Bronchial epithelial cell (primary cell): ENCODE data around the gene TEX28. TPM values are rescaled to one million over a fixed set of nuclear protein-coding genes. Genes with fewer than 3 reads are reported as not detected.
"Not testable (repeated sequence)": the region's sequence is repeated elsewhere in the genome, so short reads cannot be mapped to it uniquely, and the experiment has no call there.

Source experiments
- DNase-seq: peaks from one replicate; pipeline ENCODE4 v3.0.0-alpha.2; 2010; ENCODE audit warnings: low read depth
- FAIRE-seq: peaks from 2 replicates; lab custom pipeline; 2011; peaks lifted over from hg19 to GRCh38; lab: Jason Lieb, UNC
- H3K27me3 ChIP-seq: 2 replicates; pipeline ENCODE4 v1.5.1; 2011; ENCODE audit warnings: low read length; ENCODE audit not compliant: control insufficient read depth, insufficient read depth
- H3K36me3 ChIP-seq: 2 replicates; pipeline ENCODE4 v1.5.1; 2011; ENCODE audit warnings: low read length; ENCODE audit not compliant: control insufficient read depth, insufficient read depth
- H3K4me3 ChIP-seq: 2 replicates; pipeline ENCODE4 v1.5.1; 2011; ENCODE audit warnings: mild to moderate bottlenecking, low read depth, low read length, control low read depth
- total RNA-seq: library from RNA; depleted of rRNA; stranded (reverse); fragments of >200 nt; gene quantifications from 2 replicates; pipeline ENCODE4 v1.2.1, GENCODE V29; 2014

Gene TEX28
- total RNA-seq, 1 donor from 2014 or later: not detected

GRCh38 chrX:154248076-154248475 lies 46.8 kb downstream of the TEX28 start:
- not testable (repeated sequence) for DNase-seq, H3K36me3 ChIP-seq, H3K27me3 ChIP-seq, FAIRE-seq, H3K4me3 ChIP-seq

- not testable (repeated sequence) for DNase-seq, H3K36me3 ChIP-seq, H3K4me3 ChIP-seq, H3K27me3 ChIP-seq, FAIRE-seq
Observed at GRCh38 chrX:154247377-154248045, 47.4 kb downstream of the TEX28 start.

- FAIRE-seq, DNase-seq, H3K36me3 ChIP-seq, H3K27me3 ChIP-seq, H3K4me3 ChIP-seq: not testable (repeated sequence)
Observed at GRCh38 chrX:154239982-154240503, 54.9 kb downstream of the TEX28 start.

GRCh38 chrX:154238939-154239559 lies 55.9 kb downstream of the TEX28 start:
- H3K27me3 ChIP-seq, FAIRE-seq, H3K4me3 ChIP-seq, H3K36me3 ChIP-seq, DNase-seq: not testable (repeated sequence)

GRCh38 chrX:154233620-154234019 lies 61.3 kb downstream of the TEX28 start:
- not testable (repeated sequence) for FAIRE-seq, H3K4me3 ChIP-seq, DNase-seq, H3K27me3 ChIP-seq, H3K36me3 ChIP-seq

GRCh38 chrX:154231443-154231842 lies 63.5 kb downstream of the TEX28 start:
- not testable (repeated sequence) for H3K4me3 ChIP-seq, FAIRE-seq, DNase-seq, H3K36me3 ChIP-seq, H3K27me3 ChIP-seq

GRCh38 chrX:154226706-154227105 lies 68.2 kb downstream of the TEX28 start:
- H3K4me3 ChIP-seq, FAIRE-seq, DNase-seq, H3K36me3 ChIP-seq, H3K27me3 ChIP-seq: not testable (repeated sequence)

GRCh38 chrX:154225292-154225691 lies 69.6 kb downstream of the TEX28 start:
- H3K36me3 ChIP-seq, DNase-seq, FAIRE-seq, H3K27me3 ChIP-seq, H3K4me3 ChIP-seq: not testable (repeated sequence)

Other genes with a start within 250 kb of the TEX28 start
- 21.1 and 28.9 TPM in 2 replicates for gene MECP2, start 197.4 kb downstream of the TEX28 start, total RNA-seq
- gene OPN1LW, start 150.9 kb downstream of the TEX28 start, total RNA-seq: not detected in 2 replicates
- gene OPN1MW, start 112.5 kb downstream of the TEX28 start, total RNA-seq: not detected in 2 replicates
- not detected in 2 replicates for gene OPN1MW2, start 75.4 kb downstream of the TEX28 start, total RNA-seq
- gene OPN1MW3, start 37.5 kb downstream of the TEX28 start, total RNA-seq: not detected in 2 replicates
- not detected in 2 replicates for gene TKTL1, start 671 bp upstream of the TEX28 start, total RNA-seq
- gene FLNA, start 79.5 kb upstream of the TEX28 start, total RNA-seq: 676 and 858 TPM in 2 replicates
- 16.1 and 27.3 TPM in 2 replicates for gene EMD, start 84.2 kb upstream of the TEX28 start, total RNA-seq
- 2,240 and 6,023 TPM in 2 replicates for gene RPL10, start 103.3 kb upstream of the TEX28 start, total RNA-seq
- gene DNASE1L1, start 114.1 kb upstream of the TEX28 start, total RNA-seq: 38.7 and 70.7 TPM in 2 replicates
- 20.6 and 22.4 TPM in 2 replicates for gene TAFAZZIN, start 116.4 kb upstream of the TEX28 start, total RNA-seq
- 44.0 and 51.7 TPM in 2 replicates for gene ATP6AP1, start 133.6 kb upstream of the TEX28 start, total RNA-seq
- 87.2 and 98.5 TPM in 2 replicates for gene GDI1, start 142.0 kb upstream of the TEX28 start, total RNA-seq
- 88.5 and 90.4 TPM in 2 replicates for gene FAM50A, start 149.0 kb upstream of the TEX28 start, total RNA-seq
- 6.1 and 8.7 TPM in 2 replicates for gene PLXNA3, start 163.2 kb upstream of the TEX28 start, total RNA-seq
- 7.2 and 14.7 TPM in 2 replicates for gene LAGE3, start 184.2 kb upstream of the TEX28 start, total RNA-seq
- 36.6 and 59.2 TPM in 2 replicates for gene UBL4A, start 191.5 kb upstream of the TEX28 start, total RNA-seq
- gene SLC10A3, start 195.5 kb upstream of the TEX28 start, total RNA-seq: 7.4 and 13.4 TPM in 2 replicates
- 33.2 and 36.6 TPM in 2 replicates for gene FAM3A, start 221.1 kb upstream of the TEX28 start, total RNA-seq